Activated CD8-positive, alpha-beta T cell treated with anti-CD3 and anti-CD28 coated beads for 36 hours (primary cell): Measurements from ENCODE around the gene PDPR. TPM values are rescaled to one million over a fixed set of nuclear protein-coding genes. Genes with fewer than 3 reads are reported as not detected.
"Not testable (repeated sequence)": the region's sequence is repeated elsewhere in the genome, so short reads cannot be mapped to it uniquely, and the experiment has no call there.

Experiments used
- ATAC-seq: fragments of 200-7000 bp; cut with Tn5 transposase; one replicate; pipeline ENCODE4 v1.10.0; 2021; ENCODE audit warnings: mild to moderate bottlenecking, moderate library complexity
- CTCF ChIA-PET: fragments of 350-600 bp; sonication (Branson Sonifier 250); formaldehyde crosslinking; loops from one replicate; lab custom pipeline; 2021; ENCODE audit warnings: antibody characterized with exemption; lab: Charles Lee
- POLR2A ChIA-PET: fragments of 350-600 bp; sonication (Branson Sonifier 250); formaldehyde crosslinking; loops from one replicate; lab custom pipeline; 2021; ENCODE audit warnings: antibody characterized with exemption; lab: Charles Lee
- DNase-seq: peaks from one replicate; pipeline ENCODE4 v3.0.0-alpha.2; 2020
- H3K27ac Mint-ChIP-seq: one replicate; pipeline ENCODE4 v1.8.0; 2021; ENCODE audit warnings: mild to moderate bottlenecking, mixed read lengths
- H3K27me3 Mint-ChIP-seq: one replicate; pipeline ENCODE4 v1.8.0; 2021; ENCODE audit warnings: mixed read lengths
- H3K36me3 Mint-ChIP-seq: one replicate; pipeline ENCODE4 v1.8.0; 2021; ENCODE audit warnings: low read depth, mixed read lengths
- H3K4me1 Mint-ChIP-seq: one replicate; pipeline ENCODE4 v1.8.0; 2021; ENCODE audit warnings: low read depth, mixed read lengths
- H3K4me3 Mint-ChIP-seq: one replicate; pipeline ENCODE4 v1.8.0; 2021; ENCODE audit warnings: mild to moderate bottlenecking, moderate library complexity, mixed read lengths
- H3K9me3 Mint-ChIP-seq: one replicate; pipeline ENCODE4 v1.8.0; 2021; ENCODE audit warnings: mixed read lengths
- intact Hi-C: fragments of 100-400 bp; cut with micrococcal nuclease; formaldehyde crosslinking; loops from one replicate; pipeline ENCODE4 v1.10.0; 2022
- total RNA-seq, 2 experiments: library from RNA; stranded (reverse); gene quantifications; one replicate each; pipeline ENCODE4 v1.2.3, GENCODE V29; 2021
- TF ChIP-seq, protein P1 (sequence below): fragments of 200-600 bp; IDR thresholded peaks from one replicate; pipeline ENCODE4 v1.8.0; 2022; ENCODE audit warnings: antibody characterized with exemption, mild to moderate bottlenecking

The PDPR gene
- total RNA-seq, 2 experiments from 2014 or later: 19.5 to 19.7 TPM

DNA sequence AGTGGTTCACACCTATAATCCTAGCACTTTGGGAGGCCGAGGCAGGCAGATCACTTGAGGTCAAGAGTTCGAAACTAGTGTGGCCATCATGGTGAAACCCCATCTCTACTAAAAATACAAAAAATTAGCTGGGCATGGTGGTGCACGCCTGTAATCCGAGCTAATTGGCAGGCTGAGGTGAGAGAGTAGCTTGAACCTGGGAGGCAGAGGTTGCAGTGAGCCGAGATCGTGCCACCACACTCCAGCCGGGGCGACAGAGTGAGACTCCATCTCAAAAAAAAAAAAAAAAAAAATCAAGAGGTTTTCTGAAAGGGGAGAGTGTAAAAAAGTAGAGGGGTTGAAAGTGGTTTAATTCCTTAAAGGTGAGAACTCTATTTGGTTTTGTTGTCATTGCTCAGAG is 21.7 kb downstream of the PDPR start:
- H3K27ac Mint-ChIP-seq, ATAC-seq, DNase-seq, H3K27me3 Mint-ChIP-seq, H3K4me1 Mint-ChIP-seq, H3K9me3 Mint-ChIP-seq, H3K4me3 Mint-ChIP-seq, intact Hi-C loops: not testable (repeated sequence)
- POLR2A ChIA-PET: interaction anchor here (0.7 kb wide), 1 partner anchor 10 kb away, joined by 3 read pairs; no protein-coding TSS in a partner anchor
- CTCF ChIA-PET: interaction anchor here (0.6 kb wide), 1 partner anchor 122 kb away, joined by 3 read pairs; no protein-coding TSS in a partner anchor
- H3K36me3 Mint-ChIP-seq: peaks cover 29% of the 10 kb centered on the region

DNA sequence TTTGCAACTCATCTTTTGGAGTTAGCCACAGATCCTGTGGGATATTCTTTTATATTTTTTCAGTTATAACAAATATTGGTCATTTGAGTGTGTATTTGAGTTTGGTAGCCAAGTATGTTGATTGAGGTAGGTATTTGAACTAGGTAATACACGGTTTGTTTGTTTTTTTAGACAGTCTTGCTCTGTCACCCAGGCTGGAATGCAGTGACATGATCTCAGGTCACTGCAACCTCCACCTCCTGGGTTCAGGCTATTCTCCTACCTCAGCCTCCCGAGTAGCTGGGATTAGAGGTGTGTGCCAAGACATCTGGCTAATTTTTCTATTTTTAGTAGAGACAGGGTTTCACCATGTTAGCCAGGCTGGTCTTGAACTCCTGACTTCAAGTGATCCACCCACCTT is 22.5 kb downstream of the PDPR start:
- H3K36me3 Mint-ChIP-seq: peaks cover 29% of the 10 kb centered on the region
- H3K4me3 Mint-ChIP-seq, H3K27me3 Mint-ChIP-seq, ATAC-seq, DNase-seq, POLR2A ChIA-PET, H3K4me1 Mint-ChIP-seq, H3K9me3 Mint-ChIP-seq, CTCF ChIA-PET, H3K27ac Mint-ChIP-seq, intact Hi-C loops: not testable (repeated sequence)

DNA sequence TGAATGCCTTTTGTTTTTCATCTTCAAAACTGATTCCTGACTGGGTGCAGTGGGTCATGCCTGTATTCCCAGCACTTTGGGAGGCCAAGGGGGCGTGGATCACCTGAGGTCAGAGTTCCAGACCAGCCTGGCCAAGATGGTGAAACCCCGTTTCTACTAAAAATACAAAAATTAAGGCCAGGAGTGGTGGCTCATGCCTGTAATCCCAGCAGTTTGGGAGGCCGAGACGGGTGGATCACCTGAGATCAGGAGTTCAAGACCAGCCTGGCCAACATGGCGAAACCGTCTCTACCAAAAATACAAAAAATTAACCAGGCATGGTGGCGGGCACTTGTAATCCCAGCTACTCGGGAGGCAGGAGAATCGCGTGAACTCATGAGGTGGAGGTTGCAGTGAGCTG is 28.6 kb downstream of the PDPR start:
- H3K4me3 Mint-ChIP-seq, H3K9me3 Mint-ChIP-seq, H3K27me3 Mint-ChIP-seq, H3K4me1 Mint-ChIP-seq, CTCF ChIA-PET, H3K27ac Mint-ChIP-seq, DNase-seq, POLR2A ChIA-PET, intact Hi-C loops, ATAC-seq: not testable (repeated sequence)
- H3K36me3 Mint-ChIP-seq: peaks cover 29% of the 10 kb centered on the region

DNA sequence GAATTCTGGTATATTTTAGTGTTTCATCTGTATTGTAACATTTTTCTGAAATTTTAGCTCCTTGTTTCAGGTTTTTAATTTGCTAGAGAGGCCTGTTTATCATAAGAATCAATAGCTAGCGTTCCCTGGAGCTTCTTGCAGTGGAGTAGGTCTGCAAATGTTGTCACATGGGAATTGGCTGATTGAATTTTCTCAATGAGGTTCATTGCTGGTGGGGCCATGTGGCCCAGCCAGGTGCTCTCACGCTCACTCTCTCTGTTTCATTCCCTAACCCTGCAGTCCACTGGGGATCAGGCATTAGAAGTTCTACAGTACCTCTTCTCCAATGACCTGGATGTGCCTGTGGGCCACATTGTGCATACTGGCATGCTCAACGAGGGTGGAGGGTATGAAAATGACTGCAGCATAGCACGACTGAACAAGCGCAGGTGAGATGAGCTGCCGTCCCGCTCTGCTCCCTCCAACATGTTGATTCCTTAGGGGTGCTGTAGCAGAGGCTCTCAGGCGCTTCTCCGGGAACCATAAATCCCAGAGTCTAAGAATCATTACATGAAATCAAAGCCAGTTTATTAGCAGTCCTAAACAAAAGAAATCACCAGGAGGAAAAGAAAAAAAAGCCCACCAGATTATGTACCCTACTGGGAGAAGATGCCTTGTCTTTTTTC is 29.2 kb downstream of the PDPR start:
- H3K27me3 Mint-ChIP-seq, H3K27ac Mint-ChIP-seq, ATAC-seq, DNase-seq, POLR2A ChIA-PET, CTCF ChIA-PET, H3K4me3 Mint-ChIP-seq, H3K9me3 Mint-ChIP-seq, intact Hi-C loops, H3K4me1 Mint-ChIP-seq: not testable (repeated sequence)
- H3K36me3 Mint-ChIP-seq: peaks cover 28% of the 10 kb centered on the region

DNA sequence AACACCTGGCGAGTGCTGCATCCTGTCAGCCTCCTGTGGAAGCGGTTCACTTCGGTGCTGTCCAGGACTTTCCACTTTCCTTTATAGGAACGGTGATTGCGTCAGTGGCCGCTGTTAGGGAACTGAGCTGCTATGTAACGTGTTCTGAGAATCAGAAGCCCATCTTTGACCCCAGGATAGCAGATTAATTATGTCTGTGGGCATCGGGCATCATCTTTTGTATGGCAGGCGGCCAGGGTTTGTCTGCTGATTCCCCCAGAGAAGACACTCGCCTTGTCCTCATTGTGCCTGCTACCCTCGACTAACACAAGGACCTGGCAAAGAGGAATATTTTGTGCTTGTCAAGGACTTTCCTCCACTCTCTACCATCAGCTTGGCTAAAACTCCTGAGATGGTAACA is 33.7 kb downstream of the PDPR start:
- H3K36me3 Mint-ChIP-seq: peaks cover 36% of the 10 kb centered on the region
- DNase-seq, H3K9me3 Mint-ChIP-seq, CTCF ChIA-PET, H3K4me1 Mint-ChIP-seq, H3K27ac Mint-ChIP-seq, H3K27me3 Mint-ChIP-seq, H3K4me3 Mint-ChIP-seq, POLR2A ChIA-PET, ATAC-seq, intact Hi-C loops: not testable (repeated sequence)

DNA sequence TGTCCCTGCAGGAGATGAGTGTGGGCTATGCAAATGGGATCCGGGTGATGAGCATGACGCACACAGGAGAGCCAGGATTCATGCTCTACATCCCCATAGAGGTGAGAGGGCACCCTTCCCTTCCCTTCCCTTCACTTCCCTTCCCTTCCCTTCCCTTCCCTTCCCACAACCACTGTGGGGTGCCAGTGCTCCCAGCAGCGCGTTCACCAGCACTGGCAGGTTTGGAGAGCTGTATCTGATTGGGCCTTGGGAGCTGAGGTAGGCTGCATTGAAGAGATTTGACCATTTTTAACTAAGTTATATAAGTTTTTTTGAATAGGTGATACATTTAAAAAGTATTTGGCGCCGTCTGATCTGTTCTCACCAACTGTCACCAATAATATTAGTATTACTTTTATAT is 34.3 kb downstream of the PDPR start:
- H3K4me3 Mint-ChIP-seq, H3K27ac Mint-ChIP-seq, ATAC-seq, POLR2A ChIA-PET, H3K9me3 Mint-ChIP-seq, DNase-seq, H3K4me1 Mint-ChIP-seq, intact Hi-C loops, H3K27me3 Mint-ChIP-seq, CTCF ChIA-PET: not testable (repeated sequence)
- peaks cover 36% of the 10 kb centered on the region for H3K36me3 Mint-ChIP-seq

DNA sequence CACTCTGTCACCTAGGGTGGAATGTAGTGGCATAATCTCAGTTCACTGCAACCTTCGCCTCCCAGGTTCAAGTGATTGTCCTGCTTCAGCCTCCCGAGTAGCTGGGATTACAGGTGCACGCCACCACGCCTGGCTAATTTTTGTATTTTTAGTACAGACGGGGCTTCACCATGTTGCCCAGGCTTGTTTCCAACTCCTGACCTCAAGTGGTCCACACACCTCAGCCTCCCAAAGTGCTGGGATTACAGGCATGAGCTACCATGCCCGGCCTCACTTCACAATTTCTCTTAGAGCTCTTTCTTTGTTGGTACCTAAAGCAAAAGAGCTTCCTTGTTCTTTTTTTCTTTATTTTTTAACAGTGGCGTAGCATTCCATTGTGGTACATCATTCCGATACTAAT is 35.2 kb downstream of the PDPR start:
- peaks cover 35% of the 10 kb centered on the region for H3K36me3 Mint-ChIP-seq
- H3K4me1 Mint-ChIP-seq, intact Hi-C loops, H3K4me3 Mint-ChIP-seq, POLR2A ChIA-PET, H3K27me3 Mint-ChIP-seq, H3K27ac Mint-ChIP-seq, CTCF ChIA-PET, DNase-seq, H3K9me3 Mint-ChIP-seq, ATAC-seq: not testable (repeated sequence)

DNA sequence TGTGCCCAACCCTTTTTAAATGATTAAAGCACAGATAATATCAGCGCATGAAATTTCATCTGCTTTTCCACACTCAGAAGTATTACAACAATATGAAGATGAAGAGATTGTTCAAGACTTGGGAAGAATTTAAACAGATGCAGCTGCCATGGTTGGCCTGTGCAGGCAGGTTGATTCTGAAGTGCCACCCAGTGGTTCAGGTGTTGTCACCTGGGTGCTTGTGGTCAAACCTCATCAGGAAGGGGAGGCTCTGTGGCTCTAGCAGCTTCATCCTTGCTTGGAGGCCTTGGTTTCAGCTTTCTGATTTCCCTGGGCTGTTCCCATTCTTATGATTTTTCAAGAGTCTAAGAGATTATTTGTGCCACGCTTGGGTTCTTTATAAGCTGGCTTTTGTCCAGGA is 37.3 kb downstream of the PDPR start:
- ChIA-PET CTCF (interaction anchor here (0.9 to 2.0 kb wide), 3 partner anchors 13 to 221 kb away, joined by 3 to 5 read pairs (median 4); no protein-coding TSS in a partner anchor), POLR2A (interaction anchor here (0.6 kb wide), 1 partner anchor 484 kb away, joined by 3 read pairs; no protein-coding TSS in a partner anchor)
- Mint-ChIP-seq H3K9me3 (no peaks in the 10 kb centered on the region), H3K4me1 (no peaks in the 10 kb centered on the region), H3K36me3 (peaks cover 33% of the 10 kb centered on the region), H3K4me3 (no peak overlapping the region), H3K27ac (no peak overlapping the region), H3K27me3 (no peaks in the 10 kb centered on the region)
- intact Hi-C loops: no loop called here
- ATAC-seq (no peak), DNase-seq (no peak)
- TF ChIP-seq, protein P1, sequence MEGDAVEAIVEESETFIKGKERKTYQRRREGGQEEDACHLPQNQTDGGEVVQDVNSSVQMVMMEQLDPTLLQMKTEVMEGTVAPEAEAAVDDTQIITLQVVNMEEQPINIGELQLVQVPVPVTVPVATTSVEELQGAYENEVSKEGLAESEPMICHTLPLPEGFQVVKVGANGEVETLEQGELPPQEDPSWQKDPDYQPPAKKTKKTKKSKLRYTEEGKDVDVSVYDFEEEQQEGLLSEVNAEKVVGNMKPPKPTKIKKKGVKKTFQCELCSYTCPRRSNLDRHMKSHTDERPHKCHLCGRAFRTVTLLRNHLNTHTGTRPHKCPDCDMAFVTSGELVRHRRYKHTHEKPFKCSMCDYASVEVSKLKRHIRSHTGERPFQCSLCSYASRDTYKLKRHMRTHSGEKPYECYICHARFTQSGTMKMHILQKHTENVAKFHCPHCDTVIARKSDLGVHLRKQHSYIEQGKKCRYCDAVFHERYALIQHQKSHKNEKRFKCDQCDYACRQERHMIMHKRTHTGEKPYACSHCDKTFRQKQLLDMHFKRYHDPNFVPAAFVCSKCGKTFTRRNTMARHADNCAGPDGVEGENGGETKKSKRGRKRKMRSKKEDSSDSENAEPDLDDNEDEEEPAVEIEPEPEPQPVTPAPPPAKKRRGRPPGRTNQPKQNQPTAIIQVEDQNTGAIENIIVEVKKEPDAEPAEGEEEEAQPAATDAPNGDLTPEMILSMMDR: no peak
